ENCODE measurements around the gene CEP19. TPM values are rescaled to one million over a fixed set of nuclear protein-coding genes. Genes with fewer than 3 reads are reported as not detected.

CEP19 gene
- total and polyA plus RNA-seq, 2 of the 8 experiments (the other 6 are each of a cell fraction or from before 2014, with no cell fraction given) = 0.95 to 1.6 TPM

GRCh38 chr3:196749125-196749524 lies 37.1 kb upstream of the CEP19 start (continued):
- TF ChIP-seq CHD7 (IDR thresholded peaks at IDR 0.05; ENCODE audit: insufficient replicate concordance, low read length) (no peak), CEBPB (IDR thresholded peaks at IDR 0.05; ENCODE audit: low read depth, low read length) (no peak), SAP30 (IDR thresholded peaks at IDR 0.05; ENCODE audit: insufficient read depth, insufficient replicate concordance, low read length) (no peak), YY1 (IDR thresholded peaks at IDR 0.05; ENCODE audit: low read depth, low read length) (no peak), TAF7 (optimal IDR thresholded peaks at IDR 0.05; ENCODE audit: borderline replicate concordance, low read depth, low read length) (no peak), GTF2F1 (IDR thresholded peaks at IDR 0.05; ENCODE audit: borderline replicate concordance, low read depth, low read length) (no peak)
